Right forelimb (tissue), 1 donor: Measurements from ENCODE around the gene TRABD2B.

Experiments used
- DNase-seq: peaks from one replicate; pipeline ENCODE4 v3.0.0-alpha.2; 2018

The TRABD2B gene

GRCh38 chr1:47931395-47931794 is 65.8 kb downstream of the TRABD2B start:
- DNase-seq, result no peak

GRCh38 chr1:47930210-47930840 is 66.9 kb downstream of the TRABD2B start:
- no peak for DNase-seq

GRCh38 chr1:47927165-47927564 is 70.0 kb downstream of the TRABD2B start:
- no peak for DNase-seq

- no peak for DNase-seq
These were observed 70.7 kb downstream of the TRABD2B start for GRCh38 chr1:47926461-47926999.

GRCh38 chr1:47924270-47925048 is 72.7 kb downstream of the TRABD2B start:
- no peak for DNase-seq

GRCh38 chr1:47921935-47922415 is 75.2 kb downstream of the TRABD2B start:
- no peak for DNase-seq

GRCh38 chr1:47919113-47919833 is 77.9 kb downstream of the TRABD2B start:
- no peak for DNase-seq

- DNase-seq, result no peak
These were observed 78.8 kb downstream of the TRABD2B start for GRCh38 chr1:47918257-47918867.

GRCh38 chr1:47917687-47918086 is 79.5 kb downstream of the TRABD2B start:
- DNase-seq, result no peak

- DNase-seq, result no peak
These were observed 81.4 kb downstream of the TRABD2B start for GRCh38 chr1:47915677-47916353.

GRCh38 chr1:47914952-47915676 is 82.1 kb downstream of the TRABD2B start:
- no peak for DNase-seq

GRCh38 chr1:47914218-47914938 is 82.8 kb downstream of the TRABD2B start:
- DNase-seq, result no peak

GRCh38 chr1:47913225-47913823 is 83.9 kb downstream of the TRABD2B start:
- no peak for DNase-seq

- no peak for DNase-seq
These were observed 84.4 kb downstream of the TRABD2B start for GRCh38 chr1:47912756-47913155.

- DNase-seq, result no peak
These were observed 85.3 kb downstream of the TRABD2B start for GRCh38 chr1:47911892-47912291.

- DNase-seq, result no peak
These were observed 85.8 kb downstream of the TRABD2B start for GRCh38 chr1:47911424-47911823.

- no peak for DNase-seq
These were observed 88.9 kb downstream of the TRABD2B start for GRCh38 chr1:47908258-47908657.

- no peak for DNase-seq
These were observed 90.0 kb downstream of the TRABD2B start for GRCh38 chr1:47907177-47907528.

GRCh38 chr1:47906527-47907176 is 90.5 kb downstream of the TRABD2B start:
- DNase-seq, result no peak

GRCh38 chr1:47906009-47906432 is 91.2 kb downstream of the TRABD2B start:
- no peak for DNase-seq
